ENCODE data around the gene ZFR2.
"Not testable (repeated sequence)": the region's sequence is repeated elsewhere in the genome, so short reads cannot be mapped to it uniquely, and the experiment has no call there.

Gene ZFR2

GRCh38 chr19:3775831-3776230, 93.0 kb downstream of the ZFR2 start:
- H3K27ac ChIP-seq = no peak overlapping the region
- DNase-seq (ENCODE audit: low read depth, low spot score) = no peak

DNA sequence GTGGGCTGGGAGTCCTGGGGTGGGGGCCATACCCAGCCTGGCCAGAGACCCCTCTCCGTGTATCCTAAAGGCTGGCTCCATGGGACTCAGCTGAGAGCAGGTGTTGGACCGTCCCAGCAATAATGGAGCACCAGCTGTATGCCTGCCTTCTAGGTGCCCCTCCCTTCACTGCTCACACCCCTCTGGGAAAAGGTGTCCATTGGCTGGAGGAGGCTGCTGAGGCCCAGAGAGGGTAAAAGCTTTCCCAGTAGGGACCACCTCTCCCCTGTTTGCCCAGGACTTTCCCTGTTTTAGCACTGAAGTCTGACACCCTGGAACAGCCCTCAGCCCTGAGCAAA, 93.5 kb downstream of the ZFR2 start:
- DNase-seq (ENCODE audit: low read depth, low spot score) = no peak
- no peak overlapping the region for H3K27ac ChIP-seq

DNA sequence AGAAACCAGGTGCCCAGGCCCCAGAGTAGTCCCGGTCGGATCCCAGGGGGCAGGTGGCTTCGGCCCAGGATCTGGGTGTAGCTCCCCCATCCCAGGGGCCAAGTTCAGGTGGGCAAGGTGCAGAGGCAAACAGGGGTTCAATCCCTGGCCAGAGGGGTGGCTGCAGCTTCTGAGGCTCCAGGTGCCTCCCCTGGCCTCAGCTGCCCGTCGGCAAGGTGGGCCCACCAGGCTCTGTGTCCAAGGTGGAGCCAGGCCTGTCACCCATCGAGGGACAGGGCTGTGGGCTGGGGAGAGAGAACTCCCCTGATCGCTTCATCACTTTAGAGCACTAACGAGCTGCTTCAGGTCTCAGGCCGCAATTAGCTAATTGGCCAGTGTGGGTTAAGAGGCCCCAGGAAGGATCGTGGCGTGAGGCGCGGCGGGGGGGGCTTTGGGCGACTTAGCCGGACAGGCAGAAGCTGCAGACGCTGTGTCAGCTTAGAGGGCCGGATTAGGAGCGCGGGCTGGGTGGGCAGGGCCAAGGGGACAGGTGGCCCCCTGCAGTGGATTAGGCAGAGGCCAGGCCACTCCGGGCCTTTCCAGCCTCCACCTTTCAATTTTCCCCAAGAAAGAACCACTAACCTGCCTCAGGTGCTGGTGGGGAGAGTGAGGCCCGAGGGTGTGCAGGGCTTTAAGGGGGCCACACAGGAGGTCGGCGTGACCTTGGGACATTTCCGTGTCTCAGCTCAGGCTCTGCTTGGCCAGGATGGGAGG, 94.0 kb downstream of the ZFR2 start:
- H3K27ac ChIP-seq = no peak overlapping the region
- DNase-seq (ENCODE audit: low read depth, low spot score) = no peak

DNA sequence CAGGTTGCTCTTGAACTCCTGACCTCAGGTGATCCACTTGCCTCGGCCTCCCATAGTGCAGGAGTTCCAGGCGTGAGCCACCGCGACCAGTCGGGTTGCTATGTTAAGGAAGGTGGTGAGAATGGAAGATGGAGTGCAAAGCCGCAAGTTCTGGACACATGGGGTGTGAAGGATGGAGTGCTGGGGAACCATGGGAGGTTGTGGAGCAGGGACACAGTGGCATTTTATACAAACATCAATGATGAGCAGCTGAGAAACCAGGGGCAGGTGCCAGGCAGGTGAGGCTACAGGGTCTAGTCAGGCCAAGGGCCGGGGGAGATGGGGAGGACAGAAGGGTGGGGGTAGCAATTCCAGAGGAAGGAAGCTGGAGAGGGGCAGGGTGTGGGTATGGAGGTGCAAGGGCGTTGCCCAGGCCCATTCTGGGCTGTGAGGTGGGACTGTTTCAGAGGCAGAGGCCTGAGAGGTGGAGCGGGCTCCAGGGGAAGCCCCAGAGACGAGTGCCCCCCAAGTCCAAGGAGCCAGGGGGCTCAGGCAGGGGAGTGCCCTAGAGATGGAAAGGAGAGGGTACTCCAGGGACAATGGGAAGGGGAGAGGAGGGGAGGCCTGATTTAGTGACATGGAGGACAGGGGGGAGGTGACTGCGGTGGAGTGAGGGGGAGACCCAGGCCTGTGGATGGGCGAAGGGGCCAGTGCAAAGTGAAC, 94.9 kb downstream of the ZFR2 start:
- no peak overlapping the region for H3K27ac ChIP-seq
- DNase-seq (ENCODE audit: low read depth, low spot score) = no peak

- H3K27ac ChIP-seq = no peak within 1 kb of the TSS
- DNase-seq (ENCODE audit: low read depth, low spot score) = no peak
These were observed 96.9 kb downstream of the ZFR2 start, which contains the start of gene RAX2 for GRCh38 chr19:3771906-3772455. TSS of gene RAX2 (minus strand) at chr19:3772228. CDS start at chr19:3771742, 486 bp downstream.

- DNase-seq (ENCODE audit: low read depth, low spot score) = no peak
- no peak overlapping the region for H3K27ac ChIP-seq
These were observed 97.6 kb downstream of the ZFR2 start for GRCh38 chr19:3771000-3771905.

DNA sequence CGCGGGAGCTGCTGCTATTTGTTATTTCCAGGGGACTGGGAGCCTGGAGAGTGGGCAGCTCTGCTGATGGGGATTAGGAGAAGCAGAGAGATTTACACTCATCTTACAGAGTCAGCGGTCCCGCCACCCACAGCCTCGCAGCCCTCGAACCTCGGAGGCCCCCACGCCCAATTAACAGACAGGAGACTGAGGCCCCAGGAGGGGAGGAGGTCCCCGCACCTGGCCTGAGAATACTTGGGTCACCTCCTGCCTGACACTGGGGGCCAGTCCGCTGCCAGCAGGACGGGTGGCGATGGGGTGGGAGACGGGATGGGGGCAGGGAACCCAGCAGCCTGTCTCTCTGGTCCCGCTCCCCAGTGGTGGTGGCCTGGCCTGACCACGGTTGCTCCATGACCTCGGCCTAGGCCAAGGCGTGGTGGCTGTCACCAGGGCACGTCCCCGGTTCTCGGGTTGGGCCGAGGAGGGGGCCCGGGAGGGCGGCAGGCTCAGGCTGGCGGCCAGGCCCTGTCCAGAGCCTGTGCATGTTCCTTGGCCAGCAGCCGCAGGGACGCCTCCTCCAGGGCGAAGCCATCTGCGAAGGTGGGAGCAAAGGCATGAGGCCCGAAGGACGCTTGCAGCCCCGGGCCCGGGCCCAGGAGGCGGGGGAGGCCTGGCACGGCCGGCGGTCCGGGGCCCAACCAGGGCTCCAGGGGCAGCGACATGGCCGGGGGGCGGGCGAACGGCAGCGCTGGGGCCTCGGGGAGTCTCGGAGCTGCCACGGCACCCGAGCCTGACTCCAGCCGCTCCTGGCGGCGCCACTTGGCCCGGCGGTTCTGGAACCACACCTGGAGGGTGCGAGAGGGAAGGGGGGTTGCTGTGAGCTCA, 98.5 kb downstream of the ZFR2 start:
- H3K27ac ChIP-seq = no peak overlapping the region
- DNase-seq (ENCODE audit: low read depth, low spot score) = no peak

DNA sequence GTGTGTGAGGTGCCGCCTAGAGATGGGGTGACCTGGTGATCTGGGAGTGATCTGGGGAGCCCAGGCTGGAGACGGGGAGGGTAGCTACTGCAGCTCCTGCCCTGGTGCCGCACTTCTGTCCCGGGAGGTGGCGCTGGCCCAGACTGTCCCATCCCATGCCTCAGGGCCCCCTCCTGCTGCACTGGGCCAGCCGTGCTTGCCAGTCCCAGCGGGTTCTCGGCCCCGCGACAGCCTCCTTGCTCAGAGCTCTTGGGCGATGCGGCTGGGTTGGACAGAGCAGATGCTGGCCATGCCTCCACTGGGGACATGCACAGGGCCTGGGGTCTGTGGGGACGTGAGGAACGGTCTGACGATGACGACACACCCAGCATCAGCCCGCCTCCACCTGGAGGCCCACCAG, 99.3 kb downstream of the ZFR2 start:
- DNase-seq (ENCODE audit: low read depth, low spot score) = no peak
- H3K27ac ChIP-seq = no peak overlapping the region

- H3K27ac ChIP-seq = no peak overlapping the region
- DNase-seq (ENCODE audit: low read depth, low spot score) = no peak
These were observed 100.1 kb downstream of the ZFR2 start for GRCh38 chr19:3768748-3769099.

DNA sequence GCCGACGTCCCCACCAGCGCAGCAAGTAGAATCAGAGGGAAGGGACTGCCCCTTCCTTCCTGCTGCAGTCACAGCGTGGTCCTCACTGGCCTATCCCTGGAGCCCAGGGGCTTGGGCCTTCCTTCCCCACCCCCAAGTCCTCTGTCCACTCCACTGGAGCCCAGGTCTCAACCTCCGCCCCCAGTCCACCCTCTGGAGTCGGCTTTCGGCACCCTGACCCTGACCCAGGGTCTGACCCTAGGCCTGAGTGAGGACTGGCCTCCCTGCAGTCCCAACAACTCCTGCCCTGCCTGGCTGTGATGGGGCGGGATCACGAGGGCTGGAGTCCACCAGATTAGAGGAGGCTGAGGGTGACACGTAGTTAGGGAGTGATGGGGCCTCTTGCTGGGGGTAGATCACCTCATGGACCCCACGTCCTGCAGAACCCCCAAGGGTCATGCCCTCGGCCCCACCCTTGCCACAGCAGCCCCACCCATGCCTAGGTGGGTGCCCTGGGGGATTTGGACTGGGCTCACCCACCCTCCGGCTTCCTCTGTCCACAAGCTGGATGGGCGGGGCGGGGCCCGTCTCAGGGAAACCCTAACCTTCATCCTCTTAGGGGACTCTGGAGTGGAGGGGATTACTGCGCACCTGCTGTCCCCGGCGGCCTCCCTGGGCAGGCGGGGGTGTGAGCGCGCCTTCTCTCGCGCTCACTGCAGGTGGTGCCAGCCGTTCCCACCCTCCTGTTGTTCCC, 100.7 kb downstream of the ZFR2 start:
- H3K27ac ChIP-seq = no peak overlapping the region
- no peak for DNase-seq (ENCODE audit: low read depth, low spot score)

DNA sequence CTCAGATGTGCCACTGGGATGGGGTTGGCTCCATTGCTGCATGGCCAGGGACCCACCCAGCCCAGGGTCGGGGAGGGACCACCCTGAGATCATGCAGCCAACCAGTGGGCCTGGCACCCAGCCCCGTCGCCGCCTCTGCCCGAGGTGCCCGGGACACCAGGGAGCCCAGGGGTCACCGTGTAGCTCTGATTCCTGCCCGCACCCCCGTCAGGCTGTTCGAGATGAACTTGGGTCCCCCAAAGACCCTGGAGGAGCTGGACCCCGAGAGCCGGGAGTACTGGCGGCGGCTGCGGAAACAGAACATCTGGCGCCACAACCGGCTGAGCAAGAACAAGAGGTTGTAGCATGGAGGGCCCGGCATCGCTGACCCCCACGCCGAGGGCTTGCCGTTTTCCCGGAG, 101.8 kb downstream of the ZFR2 start:
- no peak overlapping the region for H3K27ac ChIP-seq
- no peak for DNase-seq (ENCODE audit: low read depth, low spot score)

DNA sequence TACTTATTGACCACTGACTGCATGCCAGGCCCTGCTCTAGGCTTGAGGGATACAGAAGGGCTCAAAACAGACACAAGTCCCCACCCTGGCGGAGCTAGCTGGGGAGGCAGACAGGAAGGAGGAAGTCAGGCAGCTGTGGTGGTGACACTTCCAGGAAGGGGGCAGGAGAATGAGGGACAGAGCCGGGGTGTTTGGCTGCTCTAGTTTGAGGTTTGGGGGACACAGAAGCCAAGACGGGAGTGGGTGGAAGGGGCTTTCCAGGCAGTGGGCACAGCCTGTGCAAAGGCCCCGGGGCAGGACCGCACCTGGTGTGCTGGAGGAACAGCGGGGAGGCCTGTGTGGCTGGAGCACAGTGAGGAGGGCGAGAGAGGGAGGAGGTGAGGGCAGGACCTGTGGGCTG, 102.3 kb downstream of the ZFR2 start:
- H3K27ac ChIP-seq = no peak overlapping the region
- DNase-seq (ENCODE audit: low read depth, low spot score) = no peak

DNA sequence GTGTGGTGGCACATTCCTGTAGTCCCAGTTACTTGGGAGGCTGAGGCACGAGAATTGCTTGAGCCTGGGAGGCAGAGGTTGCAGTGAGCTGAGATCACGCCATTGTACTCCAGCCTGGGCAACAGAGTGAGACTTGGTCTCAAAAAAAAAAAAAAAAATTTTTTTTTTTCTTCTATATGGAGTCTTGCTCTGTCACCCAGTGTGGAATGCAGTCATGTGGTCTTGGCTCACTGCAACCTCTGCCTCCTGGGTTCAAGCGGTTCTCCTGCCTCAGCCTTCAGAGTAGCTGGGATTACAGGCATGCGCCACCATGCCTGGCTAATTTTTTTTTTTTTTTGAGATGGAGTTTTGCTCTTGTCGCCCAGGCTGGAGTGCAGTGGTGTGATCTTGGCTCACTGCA, 103.1 kb downstream of the ZFR2 start:
- DNase-seq (ENCODE audit: low read depth, low spot score); H3K27ac ChIP-seq: not testable (repeated sequence)

DNA sequence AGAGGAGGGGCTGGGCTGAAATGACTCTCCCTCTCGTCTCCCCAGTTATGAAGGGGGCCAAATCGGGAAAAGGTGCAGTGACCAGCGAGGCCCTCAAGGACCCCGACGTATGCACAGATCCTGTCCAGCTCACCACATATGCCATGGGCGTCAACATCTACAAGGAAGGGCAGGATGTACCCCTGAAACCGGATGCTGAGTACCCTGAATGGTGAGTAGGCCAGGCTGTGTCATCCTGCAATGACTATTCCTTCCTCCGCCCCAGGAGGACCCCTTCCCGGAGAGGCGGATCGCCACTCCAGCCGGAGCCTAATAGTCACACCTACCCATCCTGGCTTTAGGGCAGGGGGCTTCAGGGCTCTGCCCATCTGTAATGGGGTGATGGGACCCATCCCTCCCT, 103.7 kb downstream of the ZFR2 start:
- DNase-seq (ENCODE audit: low read depth, low spot score) = no peak
- no peak overlapping the region for H3K27ac ChIP-seq

DNA sequence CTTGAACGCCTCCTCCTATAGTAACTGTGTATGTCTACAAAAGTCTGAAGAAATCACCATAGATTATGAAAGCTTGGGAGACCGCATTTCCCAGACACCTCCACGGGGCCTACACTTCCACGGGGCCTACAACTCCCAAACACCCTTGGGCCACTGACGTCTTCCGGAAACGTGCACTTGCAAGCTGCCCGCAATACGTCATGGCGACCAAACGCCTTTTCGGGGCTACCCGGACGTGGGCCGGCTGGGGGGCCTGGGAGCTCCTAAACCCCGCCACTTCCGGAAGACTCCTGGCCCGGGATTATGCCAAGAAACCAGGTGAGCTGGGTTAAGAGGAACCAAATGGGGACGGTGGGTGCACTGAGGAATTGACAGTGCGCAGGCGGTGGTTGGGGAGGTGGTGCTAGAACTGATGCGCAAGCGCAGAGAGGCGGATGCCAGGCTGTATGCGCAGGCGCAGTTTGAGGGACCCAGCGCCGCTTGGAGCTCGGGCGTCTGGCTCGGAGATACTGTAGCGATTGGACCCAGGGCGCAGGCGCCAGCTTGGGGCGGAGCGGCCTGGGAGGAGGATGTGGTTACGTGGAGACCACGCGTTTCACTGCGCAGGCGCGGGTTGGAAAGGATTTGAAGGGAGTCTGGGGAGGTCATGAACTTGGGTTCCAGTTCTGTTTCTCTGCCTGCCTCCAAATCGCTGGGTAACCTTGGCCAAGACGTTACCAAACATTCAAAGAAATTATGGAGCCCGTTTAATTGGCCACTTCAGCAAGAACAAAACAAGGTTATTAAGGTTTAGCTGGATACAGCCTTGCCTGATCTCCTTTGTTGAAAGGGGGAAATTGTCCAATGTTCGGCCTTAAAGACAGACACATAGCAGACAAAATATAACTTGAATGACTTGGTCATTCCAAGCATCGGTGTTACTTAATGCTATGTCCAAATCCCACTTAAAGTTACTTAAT, 106.1 kb downstream of the ZFR2 start, which contains the start of gene MRPL54:
Gene MRPL54 (plus strand): TSS at position 182 of the 959 bp plus-strand sequence. CDS start 19 bp downstream, at position 201.
- peak; percentile 95 for DNase-seq (ENCODE audit: low read depth, low spot score)
- H3K27ac ChIP-seq = peak within 1 kb of the TSS; percentile 96

- peak overlapping the region; percentile 96 for H3K27ac ChIP-seq
- no peak for DNase-seq (ENCODE audit: low read depth, low spot score)
These were observed 106.7 kb downstream of the ZFR2 start for GRCh38 chr19:3762130-3762473.

DNA sequence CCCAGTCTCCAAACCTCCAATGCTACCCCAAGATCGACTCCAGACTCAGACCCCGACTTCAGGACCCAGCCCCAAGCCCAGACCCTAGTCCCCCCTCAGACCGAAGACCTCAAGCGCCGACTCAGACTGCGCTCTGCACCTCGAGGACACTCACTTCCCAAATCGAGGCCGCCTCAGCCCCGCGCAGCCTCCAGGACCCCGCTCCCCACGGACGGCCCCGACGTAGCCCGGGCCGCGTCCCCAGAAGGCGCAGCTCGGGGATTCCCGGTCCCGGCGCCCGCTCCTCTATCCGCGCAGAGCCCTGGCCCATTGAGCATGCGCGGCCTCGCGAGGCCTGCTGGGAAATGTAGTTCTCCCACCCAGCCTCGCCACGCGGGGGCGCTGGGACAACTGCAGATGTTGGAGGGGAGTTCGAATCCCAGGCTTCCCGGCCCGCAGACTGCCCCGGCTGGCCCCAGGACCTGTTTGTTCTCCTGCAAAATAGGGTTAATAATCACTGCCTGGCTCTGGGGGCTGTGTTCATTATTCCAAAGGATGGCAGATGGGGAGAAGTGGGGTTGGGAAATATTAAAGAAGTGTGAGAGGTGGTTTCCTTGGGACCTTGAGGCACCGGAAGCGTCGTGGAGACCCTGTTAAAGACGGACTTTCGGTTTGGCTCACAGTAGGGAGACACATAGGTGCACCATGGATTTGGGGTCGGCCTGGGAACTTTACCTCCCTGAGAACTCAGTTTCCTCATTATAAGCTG, 107.3 kb downstream of the ZFR2 start, which contains the start of gene APBA3:
Gene APBA3 (minus strand): TSS at position 311 of the 748 bp plus-strand sequence. CDS start 1,428 bp downstream, outside the sequence.
- peak within 1 kb of the TSS; percentile 96 for H3K27ac ChIP-seq
- DNase-seq (ENCODE audit: low read depth, low spot score) = peak; percentile 14

All from epithelial cell of prostate (primary cell).